NCI-H1105 treated with DMSO at 0.1 percent for 48 hours (cell line): ENCODE results near the gene ADAM22.

ENCODE experiments used
- DNase-seq: peaks from one replicate; lab custom pipeline; 2025; lab: John Stamatoyannopoulos, UW

ADAM22 gene

DNA sequence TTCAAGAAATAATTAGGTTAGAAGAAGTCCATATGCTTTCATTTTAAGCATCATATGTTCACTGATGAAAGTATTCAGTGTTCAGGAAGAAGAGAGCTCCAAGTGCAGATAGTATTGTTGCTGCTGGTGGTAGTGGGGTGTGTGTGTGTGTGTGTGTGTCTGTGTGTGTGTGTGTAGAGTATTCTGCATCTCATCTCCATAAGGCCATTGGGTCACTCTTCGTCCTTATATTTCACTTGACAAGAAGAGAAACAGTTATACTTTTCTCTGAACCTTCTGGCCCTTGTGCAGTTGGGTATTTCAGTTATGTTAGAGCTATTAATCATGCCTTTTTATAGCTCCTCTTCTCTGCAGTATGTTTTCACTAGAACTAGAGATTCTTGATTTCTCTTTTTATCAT is 26.2 kb downstream of the ADAM22 start:
- DNase-seq: no peak

DNA sequence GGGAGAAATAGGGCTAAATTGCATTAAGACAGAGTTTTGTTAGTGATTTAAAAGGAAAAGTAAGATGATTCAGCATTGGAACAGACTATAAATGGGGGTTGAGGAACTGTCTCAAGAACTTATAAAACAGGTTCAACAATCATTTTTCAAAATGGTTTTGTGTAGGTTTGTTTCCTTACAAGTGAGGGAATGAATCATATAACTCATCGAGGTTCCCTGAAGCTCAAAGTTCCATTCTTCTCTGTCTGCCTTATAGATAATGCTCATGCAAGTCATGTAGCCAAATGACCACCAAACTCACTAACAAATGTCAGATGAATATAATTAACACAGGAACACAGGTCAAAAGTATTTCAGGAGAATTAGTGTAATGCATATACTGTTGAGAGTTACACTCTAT is 27.7 kb downstream of the ADAM22 start:
- DNase-seq: no peak

DNA sequence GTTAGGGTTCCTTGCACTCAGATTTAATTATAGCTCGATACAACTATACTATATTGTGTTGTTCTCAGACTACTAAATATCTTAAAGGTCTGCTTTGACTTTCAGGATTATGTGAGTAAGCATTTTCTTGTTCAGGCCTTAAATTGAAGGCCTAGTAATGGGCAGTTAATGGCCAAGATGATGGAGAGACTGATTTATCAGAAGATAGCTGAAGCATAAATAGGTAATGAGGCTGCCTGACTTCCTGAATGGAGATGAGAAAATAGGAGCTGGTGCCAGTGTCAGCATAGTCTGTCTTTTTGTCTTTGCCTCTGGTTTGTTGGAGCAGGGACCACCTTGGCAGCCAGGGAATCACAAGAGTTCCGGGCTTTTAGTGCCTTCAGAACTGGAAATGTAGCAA is 32.2 kb downstream of the ADAM22 start:
- DNase-seq: no peak

DNA sequence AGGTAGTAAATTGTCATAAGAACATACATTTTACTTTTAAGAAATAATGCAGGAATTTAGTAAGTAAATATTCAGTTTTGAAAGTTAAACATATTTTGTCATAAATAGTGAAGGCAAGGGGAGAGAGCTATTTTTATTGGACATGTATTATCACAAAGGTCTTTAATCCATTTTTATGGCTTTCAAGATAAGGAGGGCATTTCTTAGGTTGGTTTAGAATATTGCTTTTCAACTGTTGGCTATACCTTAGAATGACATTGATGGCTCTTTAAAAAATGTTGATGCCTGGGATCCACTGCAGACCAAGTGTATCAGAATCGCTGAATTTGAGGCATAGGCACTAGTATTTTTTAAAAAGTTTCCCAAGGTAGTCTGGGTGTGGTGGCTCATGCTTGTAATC is 34.0 kb downstream of the ADAM22 start:
- DNase-seq: no peak

DNA sequence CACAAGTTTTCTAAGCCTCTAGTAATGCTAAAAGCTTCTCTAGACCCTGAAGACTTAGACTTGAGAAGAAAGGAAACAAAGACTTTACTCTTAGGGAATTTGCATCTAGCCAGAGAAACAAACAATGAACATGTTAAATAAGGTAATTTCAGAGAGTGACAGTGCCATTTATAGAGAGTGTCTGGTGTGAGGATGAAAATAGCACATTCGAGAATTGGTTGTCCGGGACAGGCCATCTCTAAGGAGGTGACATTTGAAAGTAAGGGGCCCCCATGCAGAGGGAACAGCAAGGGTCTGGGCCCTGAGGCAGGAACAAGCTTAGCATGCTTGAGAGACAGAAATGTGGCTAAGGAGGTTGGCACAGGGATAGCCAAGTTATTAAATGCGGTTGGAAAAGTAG is 48.1 kb downstream of the ADAM22 start:
- DNase-seq: no peak

DNA sequence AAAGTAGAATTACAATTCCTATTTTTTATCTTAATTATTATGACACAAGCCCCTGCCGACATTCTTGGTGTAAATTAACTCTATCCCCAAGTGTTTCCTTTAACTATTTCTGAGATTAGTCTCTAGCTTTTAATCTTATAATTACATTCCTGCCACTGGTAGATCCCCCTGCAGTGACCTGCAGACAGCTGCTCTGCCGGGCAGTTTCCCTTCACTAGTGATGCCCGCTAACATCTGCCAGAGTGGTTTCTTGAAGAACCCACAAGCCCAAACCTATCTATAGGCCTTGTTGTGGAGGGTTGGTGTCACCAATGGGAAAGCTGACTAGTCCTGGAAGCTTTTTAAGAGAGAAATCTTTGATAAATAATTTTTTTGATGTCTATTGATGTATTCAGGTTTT is 50.0 kb downstream of the ADAM22 start:
- DNase-seq: no peak

DNA sequence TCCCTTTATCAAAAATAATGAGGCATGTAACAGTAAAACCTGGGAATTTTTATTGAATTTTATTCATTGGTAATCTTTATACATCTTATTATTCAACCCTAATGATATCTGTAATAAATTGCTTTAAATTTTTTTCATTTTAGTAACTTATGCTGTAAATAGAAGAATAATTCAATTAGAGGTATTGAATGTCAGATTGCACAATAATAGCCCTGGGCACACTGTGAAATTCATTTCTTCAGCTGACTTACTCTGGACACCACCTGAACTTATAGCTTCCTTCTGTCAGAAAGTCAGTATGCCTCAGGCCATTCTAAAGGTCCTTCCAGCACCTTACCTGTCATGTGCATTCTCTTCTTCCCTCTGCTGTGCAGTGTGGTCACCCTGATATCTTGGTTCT is 59.2 kb downstream of the ADAM22 start:
- no peak for DNase-seq

DNA sequence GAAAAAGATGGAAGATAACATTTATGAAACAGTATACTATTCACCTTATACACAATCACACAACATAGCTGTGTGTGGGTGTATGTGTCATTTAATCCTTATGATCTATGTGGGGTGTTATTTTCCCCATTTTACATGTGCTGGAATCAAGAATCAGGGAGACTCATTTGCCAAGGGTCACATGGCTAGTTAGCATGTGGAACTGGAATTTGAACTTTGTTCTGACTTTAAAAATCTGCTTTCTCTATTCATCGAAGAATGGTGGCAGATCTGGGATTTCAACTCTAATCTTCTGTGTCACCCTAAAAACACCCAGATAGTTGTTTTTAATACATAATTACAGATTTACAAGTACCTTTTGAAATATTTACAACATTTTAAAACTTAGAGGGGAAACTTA is 65.2 kb downstream of the ADAM22 start:
- no peak for DNase-seq

DNA sequence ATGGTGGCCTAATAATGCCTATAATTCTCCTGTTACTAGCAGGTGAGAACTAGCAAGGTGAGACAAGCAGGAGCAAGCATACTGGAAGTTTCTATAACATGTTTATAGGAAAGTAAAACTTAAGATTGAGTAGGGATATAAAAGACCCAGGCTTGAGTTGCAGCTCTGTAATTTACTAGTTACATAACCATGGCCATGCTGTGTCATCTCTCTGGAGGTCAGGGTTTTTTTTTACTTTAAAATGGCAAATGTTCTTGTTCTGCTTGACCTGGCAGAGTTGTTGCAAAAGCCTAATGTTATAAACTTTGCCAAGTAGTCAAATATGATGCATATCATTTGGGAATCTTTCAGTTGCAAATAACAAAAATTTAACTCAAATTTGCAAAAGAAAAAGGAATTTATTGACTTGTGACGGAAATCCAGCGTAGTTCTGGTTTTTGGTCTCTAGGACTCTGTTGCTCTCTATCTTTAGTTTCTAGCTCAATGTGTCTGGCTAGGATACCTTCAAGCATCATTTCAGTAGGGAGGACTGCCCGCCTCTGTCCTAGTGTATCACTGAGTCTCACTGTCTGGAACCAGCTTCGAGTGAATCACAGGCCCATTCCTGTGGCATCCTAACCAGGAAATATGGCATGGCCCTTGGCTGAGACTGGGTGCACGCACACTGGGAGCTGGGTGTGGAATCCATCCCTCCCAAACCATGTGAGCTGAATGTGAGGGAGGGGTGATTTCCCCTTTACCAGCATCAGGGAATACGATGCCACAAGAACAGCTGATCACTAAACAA is 67.9 kb downstream of the ADAM22 start:
- DNase-seq: no peak

DNA sequence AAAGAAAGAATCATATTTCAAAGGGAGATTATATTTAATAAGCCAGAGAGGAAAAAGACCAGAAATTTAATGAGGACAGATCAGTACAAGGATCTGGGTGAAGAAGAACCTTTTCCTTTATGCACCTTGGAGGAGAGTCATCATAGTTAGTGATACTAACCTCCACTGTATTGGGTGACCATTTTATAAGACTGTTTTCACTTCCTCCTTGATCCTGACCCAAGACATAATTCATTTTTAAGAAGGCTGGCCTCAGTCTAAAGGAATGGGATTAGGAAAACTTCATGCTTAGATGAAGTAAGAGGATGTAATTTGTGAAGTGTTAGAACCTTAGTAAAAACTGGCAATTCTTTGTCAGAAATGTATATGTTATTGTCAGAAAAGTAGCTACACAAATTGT is 68.6 kb downstream of the ADAM22 start:
- no peak for DNase-seq

DNA sequence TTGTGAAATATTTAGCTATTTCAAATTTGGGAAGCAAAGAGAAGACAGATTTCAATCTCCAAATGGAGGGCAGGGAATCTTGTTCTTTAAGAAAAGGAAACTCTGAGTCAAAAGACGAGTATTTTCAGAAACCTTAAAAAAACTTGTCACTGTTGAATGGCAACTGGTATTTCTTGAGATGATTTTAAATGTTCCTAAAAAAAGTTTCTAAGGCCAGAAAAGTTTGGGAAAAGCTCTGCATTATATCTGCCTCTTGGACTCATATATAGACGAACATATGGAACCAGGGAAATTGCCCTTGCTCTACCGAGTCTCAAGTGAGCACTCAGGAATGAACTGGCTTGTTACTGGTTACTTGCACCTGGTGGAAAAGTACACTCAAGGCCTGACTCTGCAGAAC is 69.5 kb downstream of the ADAM22 start:
- no peak for DNase-seq

DNA sequence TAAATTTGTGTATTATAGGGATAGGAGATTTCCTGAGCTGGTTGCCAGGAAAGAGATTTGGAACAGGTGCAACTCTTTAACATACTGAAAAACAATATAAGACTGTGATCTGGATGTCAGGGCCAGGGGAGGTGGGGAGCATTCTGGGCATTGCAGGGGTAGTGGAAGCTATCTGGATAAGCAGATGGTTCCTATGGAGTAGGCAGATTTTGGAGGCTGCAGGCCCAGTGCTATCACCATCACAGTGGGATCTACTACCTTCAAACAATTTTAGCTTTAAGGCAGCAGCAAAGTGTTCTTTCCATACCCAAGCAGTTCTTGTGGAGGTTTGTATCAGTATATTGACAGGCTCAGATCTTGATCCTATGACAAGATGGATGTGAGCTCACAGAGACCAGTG is 71.1 kb downstream of the ADAM22 start:
- no peak for DNase-seq

DNA sequence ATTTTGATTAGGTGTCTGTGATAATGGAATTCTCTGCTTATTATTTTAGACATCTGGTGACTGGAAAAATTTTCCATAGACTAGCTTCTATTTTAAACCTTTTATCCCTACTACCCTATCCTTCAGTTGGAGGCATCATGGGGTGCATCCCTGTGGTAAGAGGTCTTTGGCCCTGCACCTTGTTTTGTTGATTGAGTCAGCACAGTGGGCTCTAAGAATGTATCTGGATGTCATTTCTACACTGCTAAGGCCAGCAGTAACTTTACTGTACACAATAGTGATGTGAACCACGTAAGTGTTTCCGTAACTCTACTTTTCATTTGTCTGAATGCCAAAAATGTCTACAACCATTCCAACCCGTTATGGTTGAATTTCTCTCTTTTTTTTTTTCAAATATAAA is 75.6 kb downstream of the ADAM22 start:
- no peak for DNase-seq

DNA sequence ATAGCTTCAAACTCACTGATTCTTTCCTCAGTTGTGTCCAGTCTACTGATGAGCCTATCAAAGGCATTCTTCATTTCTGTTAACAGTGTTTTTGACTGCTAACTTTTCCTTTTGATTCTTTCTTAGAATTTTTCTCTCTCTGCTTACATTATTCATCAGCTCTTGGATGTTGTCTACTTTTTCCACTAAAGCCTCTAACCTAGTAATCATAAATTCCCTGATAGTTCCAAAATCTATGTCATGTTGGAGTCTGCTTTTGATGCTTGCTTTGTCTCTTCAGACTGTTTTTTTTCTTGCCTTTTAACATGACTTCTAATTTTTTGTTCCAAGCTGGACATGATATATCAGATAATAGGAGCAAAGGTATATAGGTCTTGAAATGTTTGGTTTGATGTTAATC is 78.0 kb downstream of the ADAM22 start:
- no peak for DNase-seq

DNA sequence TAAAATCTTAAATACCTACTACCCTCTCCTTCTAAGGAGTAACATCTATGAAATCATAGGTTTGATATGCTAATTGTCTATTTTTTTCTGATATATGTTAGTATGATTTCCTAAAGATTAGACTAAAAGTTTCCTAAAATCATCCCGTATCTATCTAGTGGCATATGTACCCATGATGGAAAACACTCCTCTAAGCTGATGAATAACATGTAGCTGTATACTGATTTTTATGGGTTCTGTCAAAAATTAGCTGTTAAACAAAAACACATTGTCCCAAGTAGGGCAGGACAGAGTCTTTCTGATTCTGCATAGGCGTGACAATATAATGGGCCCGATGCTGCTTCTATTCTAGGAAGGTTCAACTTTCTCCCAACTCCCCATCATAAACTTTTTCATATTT is 79.9 kb downstream of the ADAM22 start:
- DNase-seq: no peak

DNA sequence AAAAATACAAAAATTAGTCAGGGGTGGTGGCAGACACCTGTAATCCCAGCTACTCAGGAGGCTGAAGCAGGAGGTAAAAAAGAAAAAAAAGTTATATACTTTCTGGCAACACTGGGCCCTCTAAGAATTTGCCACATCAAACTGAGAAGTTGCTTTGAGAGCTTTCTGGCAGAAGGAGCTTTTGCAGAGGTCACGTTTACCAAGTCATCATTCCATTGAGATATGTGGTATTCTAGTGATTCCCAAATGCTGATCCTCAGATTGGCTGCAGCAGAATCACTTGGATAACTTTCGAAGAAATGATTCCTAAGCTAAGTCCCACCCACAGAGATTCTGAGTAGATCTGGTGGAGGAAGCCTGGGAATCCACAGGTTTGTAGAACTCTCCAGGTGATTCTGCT is 80.5 kb downstream of the ADAM22 start:
- no peak for DNase-seq

DNA sequence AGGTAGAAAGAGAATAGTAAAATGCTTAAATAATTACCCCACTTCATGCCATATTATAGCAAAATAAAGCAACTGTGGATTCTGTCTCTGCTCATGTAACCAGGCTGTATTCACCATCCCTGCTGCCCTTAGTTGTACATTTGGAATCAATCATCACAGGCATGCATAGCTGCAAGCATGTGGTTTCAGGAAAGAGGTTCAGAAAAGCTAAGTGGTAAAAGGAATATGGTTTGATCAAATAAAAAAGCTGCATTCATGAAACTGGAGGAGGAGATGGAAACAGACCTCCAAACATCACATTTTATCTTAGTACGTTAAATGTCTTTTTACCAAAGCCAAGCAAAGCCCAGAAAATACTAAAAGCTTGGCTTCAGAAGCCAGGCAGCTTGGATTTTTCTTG is 81.3 kb downstream of the ADAM22 start:
- DNase-seq: no peak

DNA sequence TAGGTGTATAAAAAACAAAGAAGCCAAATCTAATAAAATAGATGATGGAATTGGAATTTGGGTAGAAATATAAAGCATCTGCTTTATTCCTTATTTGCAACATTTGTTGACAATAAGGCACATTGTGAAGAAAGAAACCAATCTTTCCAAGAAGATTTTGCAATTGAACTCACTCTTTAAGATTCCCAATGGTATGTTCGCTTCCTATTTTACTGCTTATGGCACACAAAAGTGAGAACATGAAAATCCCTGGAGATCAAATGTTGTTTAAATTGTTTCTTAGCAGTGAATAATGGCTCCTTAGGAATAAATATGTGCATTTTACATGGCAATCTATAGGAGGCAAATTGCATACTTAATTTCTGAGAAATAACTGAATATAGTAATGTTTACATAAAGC is 84.5 kb downstream of the ADAM22 start:
- DNase-seq: no peak

DNA sequence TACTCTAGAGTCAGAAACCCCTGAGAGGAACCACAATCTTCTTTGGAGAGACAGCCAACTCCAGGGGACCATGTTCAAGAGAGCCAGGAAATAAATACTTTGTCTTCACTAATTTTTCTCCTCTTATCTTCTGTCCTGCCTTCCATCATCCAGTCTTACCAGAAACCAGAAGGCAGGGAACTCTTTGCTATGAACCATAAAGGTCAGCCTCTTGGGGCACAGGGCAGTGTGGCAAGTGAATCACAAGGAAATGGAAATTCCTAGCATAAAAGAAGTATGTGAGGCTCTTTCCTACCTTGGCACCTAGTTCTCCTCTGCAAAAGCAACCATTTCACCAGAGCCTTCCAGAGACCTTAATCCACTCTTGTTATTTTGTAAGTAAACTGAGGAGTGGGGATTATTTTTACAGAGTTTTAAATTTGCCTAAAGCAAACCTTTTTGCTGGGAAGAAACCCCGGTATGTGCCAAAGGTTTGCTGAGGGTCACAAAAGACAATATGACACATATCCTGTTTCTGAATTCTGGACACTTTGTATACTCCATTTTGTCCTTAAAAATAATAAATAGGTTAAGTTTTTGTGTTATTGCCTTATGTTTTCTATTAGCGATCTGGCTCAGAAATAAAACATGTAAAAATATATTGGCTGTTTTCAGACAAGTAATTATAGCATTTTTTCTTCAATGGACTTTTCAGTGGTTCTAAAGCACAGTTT is 87.1 kb downstream of the ADAM22 start:
- no peak for DNase-seq

DNA sequence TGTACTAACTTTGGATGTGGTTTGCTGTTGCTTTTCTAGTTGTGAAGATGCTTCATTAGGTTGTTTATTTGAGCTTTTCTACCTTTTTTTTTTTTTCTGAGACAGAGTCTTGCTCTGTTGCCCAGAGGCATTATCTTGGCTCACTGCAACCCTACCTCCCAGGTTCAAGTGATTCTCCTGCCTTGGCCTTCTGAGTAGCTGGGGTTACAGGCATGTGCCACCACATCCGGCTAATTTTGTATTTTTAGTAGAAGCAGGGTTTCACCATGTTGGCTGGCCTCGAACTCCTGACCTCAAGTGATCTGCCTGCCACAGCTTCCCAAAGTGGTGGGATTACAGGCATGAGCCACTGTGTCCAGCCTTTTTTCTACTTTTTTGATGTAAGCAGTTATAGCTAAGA is 93.7 kb downstream of the ADAM22 start:
- DNase-seq: no peak

DNA sequence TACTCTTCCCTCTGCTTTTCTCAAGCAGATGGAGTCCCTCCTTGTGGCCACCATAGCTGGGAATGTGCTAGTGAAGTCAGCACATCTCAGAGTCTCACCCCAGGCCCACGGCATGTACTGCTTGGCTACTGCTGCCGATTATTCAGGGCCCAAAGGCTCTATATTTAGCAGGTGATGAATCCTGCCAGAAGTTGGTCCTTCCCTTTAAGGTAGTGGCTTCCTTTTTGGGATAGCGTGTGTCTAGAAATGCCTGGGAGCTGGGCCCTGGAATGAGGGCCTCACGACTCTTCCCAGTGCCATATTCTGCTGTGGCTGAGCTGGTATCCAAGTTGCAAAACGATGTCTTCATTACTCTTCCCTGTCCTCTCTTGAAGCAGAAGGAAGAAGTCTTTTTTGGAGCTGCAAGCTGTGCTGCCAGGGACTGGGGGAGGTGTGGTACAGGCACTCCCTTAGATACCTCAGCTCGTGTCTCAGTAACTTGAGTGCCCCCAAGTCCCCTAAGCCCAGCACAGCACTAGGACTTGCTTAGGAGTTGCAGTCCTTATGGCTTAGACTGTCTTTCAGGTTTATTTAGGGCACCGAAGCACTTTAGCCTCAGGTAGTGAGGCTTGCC is 100.1 kb downstream of the ADAM22 start:
- DNase-seq: no peak

DNA sequence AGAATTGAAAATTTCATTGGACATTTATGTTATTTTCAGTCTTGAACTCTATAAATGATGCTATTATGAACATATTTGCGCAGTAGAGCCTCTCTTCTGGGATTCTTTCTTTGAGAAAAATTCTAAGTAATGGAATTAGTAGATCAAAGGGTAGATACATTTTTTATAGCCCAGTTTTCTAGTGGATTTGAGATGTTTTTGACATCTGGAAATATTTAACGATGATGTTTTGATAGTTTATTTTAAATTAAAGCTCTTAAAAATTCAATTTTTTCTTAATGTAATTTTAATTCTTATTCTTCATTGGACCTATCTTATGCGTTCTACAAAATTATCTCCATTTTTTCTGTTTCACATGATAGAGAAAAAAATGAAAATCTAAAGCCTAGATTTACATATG is 103.0 kb downstream of the ADAM22 start:
- DNase-seq: no peak

DNA sequence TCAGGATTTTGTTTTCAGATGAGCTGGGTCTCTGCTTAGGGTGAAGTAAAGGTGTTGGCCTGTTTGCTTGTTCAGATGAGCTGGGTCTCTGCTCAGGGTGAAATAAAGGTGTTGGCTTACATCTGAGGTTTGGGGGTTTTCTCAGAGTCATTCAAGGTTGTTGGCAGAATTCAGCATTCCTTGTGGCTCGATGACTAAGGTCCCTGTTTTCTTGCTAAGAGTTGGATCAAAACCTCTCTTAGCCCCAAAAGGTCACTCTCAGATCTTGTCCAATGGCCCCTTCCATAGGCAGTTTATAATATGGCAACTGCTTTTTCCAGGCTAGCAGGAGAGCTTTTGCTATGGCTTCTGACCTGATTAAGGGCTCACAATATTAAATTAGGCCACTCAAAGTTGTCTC is 106.6 kb downstream of the ADAM22 start:
- no peak for DNase-seq

DNA sequence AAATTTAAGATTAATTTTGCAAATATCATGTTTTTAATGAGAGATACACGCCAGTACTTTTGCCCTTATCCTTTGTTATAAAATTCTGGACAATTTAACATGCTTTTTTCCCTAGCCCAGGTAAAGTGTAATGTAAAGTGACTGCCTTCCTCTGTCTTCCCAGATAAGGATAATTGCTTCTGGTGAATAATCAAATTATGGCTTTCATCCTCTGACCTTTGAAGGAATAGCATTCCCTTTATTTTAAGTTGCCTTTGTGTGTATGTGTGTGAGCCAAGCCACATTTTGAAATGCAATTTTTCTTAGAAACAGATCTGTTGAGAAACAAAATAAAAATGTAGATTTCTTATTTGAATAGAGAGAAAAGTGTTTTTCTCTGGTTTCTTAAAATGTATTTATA is 107.5 kb downstream of the ADAM22 start:
- DNase-seq: no peak
